ENCODE data around the gene ZNF680. TPM values are rescaled to one million over a fixed set of nuclear protein-coding genes. Genes with fewer than 3 reads are reported as not detected.

ZNF680 gene
- total RNA-seq, 1 donor from 2014 or later: 59.1 TPM

Other genes starting within 250 kb of the ZNF680 start
- 42.0 TPM for gene ZNF736, start 249.1 kb downstream of the ZNF680 start, total RNA-seq
- gene ZNF107, start 103.1 kb upstream of the ZNF680 start, total RNA-seq: 11.0 TPM
- 51.8 TPM for gene ZNF138, start 231.4 kb upstream of the ZNF680 start, total RNA-seq